Stimulated activated CD4-positive, alpha-beta T cell treated with anti-CD3 and anti-CD28 coated beads, Interleukin-2, amount 100 ng/mL, for 24 hours (primary cell): Measurements from ENCODE around the gene IVNS1ABP.
"Not testable (repeated sequence)": the region's sequence is repeated elsewhere in the genome, so short reads cannot be mapped to it uniquely, and the experiment has no call there.

Source experiments
- DNase-seq, 2 donors: peaks; one replicate each; pipeline ENCODE4 v3.0.0-alpha.2; 2020

IVNS1ABP gene

DNA sequence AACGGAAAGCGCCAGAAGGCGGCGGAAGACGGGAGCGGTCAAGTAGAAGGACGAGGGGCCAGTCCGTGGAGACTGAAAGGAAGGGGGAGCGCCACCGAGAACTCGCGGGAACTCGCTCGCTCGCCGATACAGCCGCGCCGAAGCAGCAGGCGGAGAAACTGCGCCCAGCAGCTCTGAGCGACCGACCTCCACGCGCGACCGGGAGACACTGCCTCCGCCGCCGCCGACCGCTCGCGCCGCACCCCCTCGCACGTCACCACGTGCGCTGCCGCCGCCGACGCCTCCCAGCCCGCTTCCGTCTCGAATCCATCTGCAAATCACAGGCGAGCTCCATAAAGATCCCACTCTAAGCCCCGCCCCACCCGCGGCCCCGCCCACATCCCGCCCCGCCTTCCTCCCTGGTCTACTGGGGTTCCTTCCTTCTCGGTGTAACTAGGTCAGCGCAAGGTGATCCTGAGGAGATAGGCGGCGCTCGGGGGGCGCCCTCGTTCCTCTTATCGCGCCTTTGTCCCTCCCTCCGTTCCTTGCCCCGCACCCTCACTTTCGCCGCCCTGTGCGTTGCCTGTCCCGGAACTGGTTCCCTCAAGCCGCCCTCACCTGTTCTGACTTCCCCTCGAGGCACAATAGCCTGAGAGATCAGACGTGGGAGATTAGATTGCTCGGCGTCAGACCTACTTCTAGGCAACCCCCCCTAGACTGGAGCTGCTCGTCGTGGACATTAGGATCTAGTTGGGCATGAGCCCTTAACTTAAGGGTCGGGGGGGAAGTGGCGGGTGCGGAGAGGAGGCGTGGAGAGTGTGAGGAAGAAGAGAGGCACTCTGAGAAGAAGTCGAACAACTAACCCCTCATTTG lies at the start of gene IVNS1ABP:
Gene IVNS1ABP, minus strand, starts transcription at position 210 of the 852 bp plus-strand sequence. CDS start 7,750 bp downstream, outside the sequence.
- DNase-seq: peak; percentile 90 to 92

DNA sequence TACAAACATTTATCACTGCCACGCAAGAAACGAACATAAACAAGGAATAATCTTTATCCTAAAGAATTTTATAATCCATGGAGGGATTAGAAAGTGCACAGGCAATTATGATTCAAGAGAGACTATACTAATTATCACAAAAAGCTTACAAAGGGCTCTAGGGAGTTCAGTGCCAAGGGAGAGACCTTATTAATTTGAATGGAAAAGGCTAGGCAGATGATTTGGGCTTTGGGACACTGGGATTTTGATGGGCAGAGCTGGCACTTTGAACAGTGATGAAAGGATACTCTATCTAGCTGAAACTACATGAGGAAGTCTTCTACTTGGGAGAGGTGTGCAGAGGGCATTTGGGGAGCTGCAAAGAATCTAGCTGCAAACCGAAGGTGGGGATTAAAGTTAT lies 48.9 kb upstream of the IVNS1ABP start:
- no peak for DNase-seq

DNA sequence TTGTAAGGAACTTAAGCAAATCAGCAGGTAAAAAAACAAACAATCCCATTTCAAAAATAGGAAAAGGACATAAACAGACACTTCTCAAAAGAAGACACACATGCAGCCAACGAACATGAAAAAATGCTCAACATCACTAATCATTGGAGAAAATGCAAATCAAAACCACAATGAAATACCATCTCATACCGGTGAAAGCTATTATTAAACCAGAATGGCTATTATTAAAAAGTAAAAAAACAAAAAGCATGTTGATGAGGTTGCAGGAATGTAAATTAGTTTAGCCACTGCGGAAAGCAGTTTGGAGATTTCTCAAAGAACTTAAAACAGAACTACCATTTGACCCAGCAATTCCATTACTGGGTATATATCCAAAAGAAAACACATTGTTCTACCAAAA lies 47.5 kb upstream of the IVNS1ABP start:
- DNase-seq: not testable (repeated sequence)

- no peak for DNase-seq
Observed at GRCh38 chr1:185363205-185363604, 46.2 kb upstream of the IVNS1ABP start.

GRCh38 chr1:185360714-185361113 lies 43.7 kb upstream of the IVNS1ABP start:
- no peak for DNase-seq

DNA sequence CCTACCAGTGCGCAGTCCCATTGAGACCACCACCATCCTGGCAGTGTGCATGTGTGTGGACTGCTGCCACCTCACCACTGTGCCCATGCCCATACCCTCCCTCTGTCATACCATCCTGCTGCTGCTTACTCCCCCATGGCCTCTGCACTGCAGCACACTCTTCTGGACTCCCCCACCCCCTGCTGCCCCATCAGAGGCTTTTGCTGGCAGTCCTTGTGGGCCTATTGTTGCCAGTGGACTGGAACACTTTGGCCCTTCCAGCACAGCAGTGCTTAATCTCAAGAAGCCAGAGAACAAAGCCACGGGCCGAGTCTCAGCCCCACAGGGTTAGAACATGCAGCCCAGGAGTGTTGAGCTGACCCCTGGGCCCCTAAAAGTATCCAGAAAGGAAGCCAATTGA lies 41.9 kb upstream of the IVNS1ABP start:
- no peak for DNase-seq

DNA sequence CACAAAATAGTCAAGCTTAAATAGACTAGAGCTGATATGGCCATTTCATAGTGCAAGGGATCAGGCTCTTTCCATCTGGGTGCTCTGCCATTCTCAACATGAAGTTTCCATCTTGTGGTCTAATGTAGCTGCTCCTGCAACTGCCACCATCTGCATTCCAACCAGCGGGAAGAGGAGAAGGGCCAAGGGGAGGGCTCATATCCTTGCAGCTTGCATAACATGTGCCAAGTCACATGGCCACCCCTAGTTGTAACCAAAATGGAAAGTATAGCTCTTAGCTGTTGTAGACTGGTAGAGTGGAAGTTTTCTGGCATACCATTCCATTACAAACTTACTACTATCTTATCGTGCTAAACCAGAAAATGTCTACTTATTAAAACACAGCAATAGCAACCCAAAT lies 38.9 kb upstream of the IVNS1ABP start:
- DNase-seq: no peak

DNA sequence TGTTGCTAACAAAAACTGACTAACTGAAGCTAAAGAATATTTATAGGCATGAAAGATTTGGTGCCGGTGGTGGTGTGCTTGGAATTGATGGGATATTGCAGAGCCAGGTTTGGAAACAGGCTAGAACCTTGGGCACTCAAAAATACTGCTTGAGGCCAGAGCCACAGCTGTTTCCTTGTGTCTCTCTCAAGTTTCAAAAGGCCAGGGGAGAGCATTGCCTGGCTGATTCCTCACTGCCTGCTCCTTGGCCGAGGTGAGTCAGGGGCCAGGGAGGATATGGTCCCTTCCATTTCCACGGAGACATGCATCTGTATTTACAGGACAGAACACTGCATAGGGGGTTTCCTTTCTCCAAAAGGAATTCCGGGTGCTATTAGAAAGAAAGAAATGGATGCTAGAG lies 36.1 kb upstream of the IVNS1ABP start:
- no peak for DNase-seq

DNA sequence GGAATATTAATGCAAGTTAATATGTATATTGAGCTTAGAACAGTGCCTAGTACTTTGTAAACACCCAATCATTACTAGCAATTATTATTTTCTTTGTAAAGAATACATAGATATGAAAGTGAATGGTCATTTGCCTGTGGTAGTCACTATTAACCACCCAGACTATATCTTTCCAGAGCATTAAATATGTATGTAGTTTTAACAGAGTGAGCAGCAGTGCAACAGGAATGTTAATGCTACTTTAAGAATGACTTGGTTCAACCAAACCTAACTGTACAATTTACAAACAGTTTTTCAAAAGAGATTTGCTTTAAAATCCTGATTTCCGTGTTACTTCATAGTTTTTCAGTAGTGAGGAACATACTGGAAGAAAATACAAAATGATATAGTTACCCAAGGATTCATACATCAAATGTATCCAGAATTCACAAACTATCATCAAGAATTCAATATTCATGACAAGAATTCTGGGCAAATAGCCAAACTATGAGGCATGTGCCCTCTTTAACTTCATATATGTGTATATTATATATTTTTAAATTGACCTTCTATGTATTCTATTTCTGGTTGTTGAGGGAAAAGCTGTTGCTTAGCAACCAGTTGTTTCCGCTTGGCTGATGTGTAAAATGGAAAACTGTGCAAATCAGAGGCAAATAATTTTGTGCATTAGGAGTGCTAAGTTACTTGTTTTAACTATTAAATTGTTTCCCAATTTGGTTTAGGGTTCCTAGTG lies 34.9 kb upstream of the IVNS1ABP start:
- no peak for DNase-seq

DNA sequence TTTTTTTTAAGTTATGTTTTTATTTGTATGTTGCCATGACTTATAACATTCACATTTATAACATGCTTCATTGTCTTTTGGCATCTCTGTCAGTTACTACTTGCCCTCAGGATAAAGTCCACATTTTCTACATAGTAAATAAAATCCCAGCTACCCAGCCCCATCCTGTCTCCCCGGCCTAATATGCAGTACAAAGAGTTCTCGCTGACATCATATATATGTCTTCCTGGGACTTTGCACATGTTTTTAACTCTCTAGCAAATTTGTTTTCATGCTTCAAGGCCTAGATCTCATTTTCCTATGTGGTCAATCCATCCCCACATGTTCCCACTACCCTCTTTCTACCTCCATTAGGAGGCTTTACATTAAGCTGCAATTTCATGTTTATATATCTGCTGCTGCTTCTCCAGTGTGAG lies 33.0 kb upstream of the IVNS1ABP start:
- no peak for DNase-seq

DNA sequence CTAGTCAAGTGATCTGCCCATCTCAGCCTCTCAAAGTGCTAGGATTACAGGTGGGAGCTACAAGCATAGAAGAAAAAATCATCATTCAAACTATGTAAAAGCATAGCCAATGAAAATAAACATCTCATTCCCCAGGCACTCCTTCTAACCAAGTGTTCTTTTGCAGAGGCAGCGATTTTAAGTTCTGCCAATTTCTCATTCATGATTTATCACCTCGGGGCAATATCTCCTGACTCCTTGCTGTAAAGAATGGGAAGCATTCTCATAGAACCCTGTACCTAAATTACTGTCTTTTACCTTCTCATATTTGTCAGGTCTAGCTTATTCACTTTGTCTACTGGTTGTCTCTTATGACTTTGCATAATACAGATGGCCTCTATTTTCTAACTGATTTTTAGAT lies 32.5 kb upstream of the IVNS1ABP start:
- DNase-seq: no peak

GRCh38 chr1:185348985-185349384 lies 31.9 kb upstream of the IVNS1ABP start:
- no peak for DNase-seq

DNA sequence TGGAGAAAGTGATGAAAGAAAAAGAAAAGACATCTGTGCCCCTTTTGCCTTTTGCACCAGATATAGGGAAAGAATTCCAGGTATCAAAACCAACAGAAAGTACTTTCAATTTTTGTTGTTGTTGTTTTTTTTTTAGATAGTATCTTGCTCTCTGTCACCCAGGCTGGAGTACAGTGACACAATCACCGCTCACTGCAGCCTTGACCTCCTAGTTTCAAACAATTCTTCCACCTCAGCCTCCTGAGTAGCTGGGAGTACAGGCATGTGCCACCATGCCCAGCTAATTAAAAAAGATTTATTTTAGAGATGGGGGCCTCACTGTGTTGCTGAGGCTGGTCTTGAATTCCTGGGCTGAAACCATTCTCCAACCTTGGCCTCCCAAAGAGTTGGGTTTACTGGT lies 31.3 kb upstream of the IVNS1ABP start:
- DNase-seq: no peak

DNA sequence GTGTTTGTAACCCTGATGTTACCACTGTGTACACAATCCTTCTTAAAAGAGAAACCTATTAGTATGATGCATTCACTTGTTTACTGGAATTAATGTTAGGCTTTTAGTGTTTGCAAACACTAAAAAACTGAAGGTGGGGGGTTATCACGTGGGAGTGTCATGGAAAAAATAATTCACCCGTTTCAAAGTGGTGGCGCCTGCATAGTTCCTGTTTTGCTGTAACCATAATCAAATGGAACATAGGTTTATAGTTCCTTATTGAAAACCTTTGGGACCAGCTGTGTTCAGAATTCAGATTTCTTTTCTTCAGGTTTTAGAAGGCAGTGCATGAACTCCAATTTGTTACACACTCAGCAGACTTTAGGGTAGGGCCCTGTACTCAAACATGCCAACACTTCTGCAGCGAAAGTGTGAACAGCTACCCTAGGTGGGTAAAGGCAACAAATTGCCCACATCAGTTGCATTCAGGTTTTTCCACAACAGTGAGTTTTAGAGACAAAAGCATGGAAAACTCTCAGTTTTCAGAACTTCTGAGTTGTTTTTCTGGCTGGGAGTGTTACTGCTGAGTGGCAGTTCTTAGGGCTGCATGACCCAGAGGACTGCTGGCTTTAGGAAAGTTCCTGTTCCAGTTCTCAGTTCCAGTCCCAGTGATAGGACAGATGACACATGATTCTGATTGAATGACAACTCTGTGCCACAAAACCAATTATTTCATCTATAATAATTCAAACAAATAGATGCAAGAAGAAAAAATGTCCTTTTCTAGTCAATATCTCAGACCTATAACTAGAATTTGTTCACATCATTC lies 29.1 kb upstream of the IVNS1ABP start:
- no peak for DNase-seq

DNA sequence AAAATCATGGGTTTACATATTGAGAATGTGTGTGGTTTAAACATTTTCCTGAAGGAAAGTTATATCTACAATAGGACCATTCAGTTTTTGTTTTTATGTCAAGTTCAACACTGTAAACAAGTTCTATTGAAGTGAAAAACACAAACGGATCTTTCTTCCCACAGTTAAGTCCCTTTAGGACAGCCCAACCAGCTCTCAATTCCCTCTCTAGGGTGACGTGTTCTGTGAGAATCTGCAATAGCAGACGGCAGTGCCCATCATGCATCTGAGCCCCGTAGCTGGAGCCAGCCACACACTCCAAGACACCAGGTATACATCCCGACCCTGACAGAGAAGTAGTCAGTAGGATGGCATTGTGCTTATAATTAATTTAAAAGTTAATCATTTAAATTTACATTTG lies 26.3 kb upstream of the IVNS1ABP start:
- no peak for DNase-seq

- DNase-seq: no peak
Observed at GRCh38 chr1:185342672-185343259, 25.7 kb upstream of the IVNS1ABP start.

GRCh38 chr1:185342017-185342416 lies 25.0 kb upstream of the IVNS1ABP start:
- no peak for DNase-seq

DNA sequence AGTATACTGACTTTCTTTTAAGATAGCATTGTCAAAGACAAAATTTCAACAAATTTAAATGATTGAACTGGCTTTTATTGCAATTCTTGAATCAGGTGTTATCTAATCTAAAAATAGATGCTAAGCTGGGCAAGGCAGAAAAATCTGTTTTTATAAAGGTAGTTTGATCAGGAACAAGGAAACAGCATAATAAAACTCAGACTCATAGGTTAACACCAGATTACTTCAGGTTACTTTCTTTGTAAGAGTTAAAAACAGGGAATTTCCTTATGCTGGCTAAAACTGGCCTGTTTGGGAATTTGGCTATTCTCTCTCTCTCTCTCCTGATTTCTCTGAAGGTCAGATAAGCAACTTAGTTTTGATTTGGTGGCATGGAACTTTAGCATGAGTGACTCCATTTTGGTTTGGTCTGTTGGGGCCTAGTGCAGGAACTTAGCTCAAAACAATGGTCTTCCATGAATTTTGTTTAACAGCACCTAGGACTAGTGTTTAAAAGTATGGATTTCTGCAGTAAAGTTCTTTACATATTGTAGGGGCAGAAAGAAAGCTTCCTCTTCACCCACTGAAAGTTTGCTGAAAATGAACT lies 24.2 kb upstream of the IVNS1ABP start:
- no peak for DNase-seq

- DNase-seq: peak in 1 of 2 donors; percentile 17
Observed at GRCh38 chr1:185338719-185339622, 21.9 kb upstream of the IVNS1ABP start.

- no peak for DNase-seq
Observed at GRCh38 chr1:185337246-185337645, 20.2 kb upstream of the IVNS1ABP start.

GRCh38 chr1:185334182-185334581 lies 17.1 kb upstream of the IVNS1ABP start:
- no peak for DNase-seq
